IMR-90 (cell line): Measurements from ENCODE around the gene RELL1. TPM values are rescaled to one million over a fixed set of nuclear protein-coding genes. Genes with fewer than 3 reads are reported as not detected.

Source experiments
- ATAC-seq: fragments of 200-7000 bp; cut with Tn5 transposase; 2 replicates; pipeline ENCODE4 v1.9.1; 2020; ENCODE audit warnings: low read depth, mild to moderate bottlenecking, moderate library complexity
- BruUV-seq: library from RNA; stranded (reverse); fragments of 400-500 nt; replicated peaks from 2 replicates; lab custom pipeline; 2021; lab: Mats Ljungman, UMichigan
- CTCF ChIA-PET: fragments of 300-600 bp; formaldehyde crosslinking; extraction: SDS; loops from one replicate; lab custom pipeline; 2021; ENCODE audit warnings: antibody characterized with exemption; lab: Yijun Ruan, JAX
- POLR2A ChIA-PET: fragments of 300-600 bp; sonication (Branson Sonifier 250); formaldehyde crosslinking; loops from one replicate; lab custom pipeline; 2022; ENCODE audit warnings: antibody characterized with exemption; ENCODE audit not compliant: unreplicated experiment; lab: Charles Lee
- DNase-seq: peaks from one replicate; pipeline ENCODE4 v3.0.0; 2013
- H2AFZ ChIP-seq: replicated peaks from 2 replicates; pipeline ENCODE3; 2013; ENCODE audit warnings: low read length, mild to moderate bottlenecking; ENCODE audit not compliant: poor library complexity
- H2AK5ac ChIP-seq: 2 replicates; pipeline ENCODE4 v1.6.1; 2013; ENCODE audit warnings: low read depth, low read length, inconsistent platforms
- H2AK9ac ChIP-seq: replicated peaks from 2 replicates; pipeline ENCODE3; 2013; ENCODE audit warnings: mild to moderate bottlenecking, low read depth, low read length, moderate library complexity; ENCODE audit not compliant: poor library complexity
- H2BK120ac ChIP-seq: 2 replicates; pipeline ENCODE4 v1.6.1; 2013; ENCODE audit warnings: low read depth, low read length, inconsistent platforms
- H2BK15ac ChIP-seq: 3 replicates; pipeline ENCODE4 v1.6.1; 2013; ENCODE audit warnings: low read depth, low read length, inconsistent platforms
- H2BK20ac ChIP-seq: 2 replicates; pipeline ENCODE4 v1.6.1; 2013; ENCODE audit warnings: low read depth, mild to moderate bottlenecking, inconsistent platforms, low read length, moderate library complexity
- H2BK5ac ChIP-seq: 2 replicates; pipeline ENCODE4 v1.6.1; 2013; ENCODE audit warnings: mild to moderate bottlenecking, low read depth, low read length, inconsistent platforms; ENCODE audit not compliant: poor library complexity, severe bottlenecking
- H3K14ac ChIP-seq: replicated peaks from 2 replicates; pipeline ENCODE4 v1.6.1; 2013; ENCODE audit warnings: low read depth, low read length, inconsistent platforms
- H3K18ac ChIP-seq: 2 replicates; pipeline ENCODE4 v1.6.1; 2013; ENCODE audit warnings: low read depth, low read length, control low read depth
- H3K23ac ChIP-seq: 2 replicates; pipeline ENCODE4 v1.6.1; 2013; ENCODE audit warnings: low read depth, low read length, inconsistent platforms
- H3K27ac ChIP-seq: 2 replicates; pipeline ENCODE4 v1.5.1; 2013; ENCODE audit warnings: mild to moderate bottlenecking, control low read depth, low read length; ENCODE audit not compliant: insufficient read depth
- H3K27me3 ChIP-seq: 2 replicates; pipeline ENCODE4 v1.6.1; 2013; ENCODE audit warnings: low read length; ENCODE audit not compliant: control insufficient read depth, insufficient read depth
- H3K36me3 ChIP-seq: 2 replicates; pipeline ENCODE4 v1.6.1; 2013; ENCODE audit warnings: low read length, mixed read lengths; ENCODE audit not compliant: control insufficient read depth, insufficient read depth
- H3K4ac ChIP-seq: 2 replicates; pipeline ENCODE4 v1.6.1; 2013; ENCODE audit warnings: low read depth, low read length, inconsistent platforms
- H3K4me1 ChIP-seq: 2 replicates; pipeline ENCODE4 v1.6.1; 2013; ENCODE audit warnings: low read length, mixed read lengths; ENCODE audit not compliant: control insufficient read depth, insufficient read depth
- H3K4me2 ChIP-seq: 2 replicates; pipeline ENCODE4 v1.6.1; 2013; ENCODE audit warnings: low read depth, mild to moderate bottlenecking, control low read depth, low read length, moderate library complexity
- H3K4me3 ChIP-seq: 2 replicates; pipeline ENCODE4 v1.5.1; 2013; ENCODE audit warnings: low read depth, mild to moderate bottlenecking, control low read depth, low read length, moderate library complexity; ENCODE audit not compliant: insufficient read depth
- H3K56ac ChIP-seq: 2 replicates; pipeline ENCODE4 v1.6.1; 2013; ENCODE audit warnings: low read length, inconsistent platforms; ENCODE audit not compliant: insufficient read depth; ENCODE audit errors: extremely low read depth
- H3K79me1 ChIP-seq, 2 experiments: 2 replicates each; pipeline ENCODE4 v1.6.1; 2013; ENCODE audit warnings: low read length in 2 of 2, inconsistent platforms in 1 of 2, low read depth in 1 of 2
- H3K9ac ChIP-seq: 2 replicates; pipeline ENCODE4 v1.6.1; 2013; ENCODE audit warnings: low read depth, low read length, control low read depth
- H3K9me1 ChIP-seq: 2 replicates; pipeline ENCODE4 v1.6.1; 2013; ENCODE audit warnings: low read length, inconsistent platforms; ENCODE audit not compliant: insufficient read depth
- H3K9me3 ChIP-seq: 2 replicates; pipeline ENCODE4 v1.6.1; 2013; ENCODE audit warnings: low read length; ENCODE audit not compliant: control insufficient read depth, insufficient read depth
- H4K20me1 ChIP-seq: 2 replicates; pipeline ENCODE4 v1.6.1; 2013; ENCODE audit warnings: low read length, inconsistent platforms; ENCODE audit not compliant: insufficient read depth
- H4K5ac ChIP-seq: 2 replicates; pipeline ENCODE4 v1.6.1; 2013; ENCODE audit warnings: mild to moderate bottlenecking, low read depth, low read length, control low read depth
- H4K8ac ChIP-seq, 2 experiments: 2 replicates each; pipeline ENCODE4 v1.6.1; 2013; ENCODE audit warnings: low read depth in 2 of 2, low read length in 2 of 2, control low read depth in 1 of 2, inconsistent platforms in 1 of 2
- H4K91ac ChIP-seq: 2 replicates; pipeline ENCODE4 v1.6.1; 2013; ENCODE audit warnings: low read depth, low read length, inconsistent platforms; ENCODE audit not compliant: insufficient read depth
- BHLHE40 ChIP-seq: fragments of 150-350 bp; IDR thresholded peaks from 2 replicates; pipeline ENCODE4 v1.6.1; 2016; ENCODE audit warnings: mild to moderate bottlenecking, low read depth, low read length
- CEBPB ChIP-seq: IDR thresholded peaks from 2 replicates; pipeline ENCODE4 v1.6.1; 2012; ENCODE audit warnings: low read depth, low read length, improper control_type of control experiment
- CHD1 ChIP-seq: IDR thresholded peaks from 2 replicates; pipeline ENCODE4 v1.6.1; 2012; ENCODE audit warnings: low read depth, low read length, improper control_type of control experiment
- ELK1 ChIP-seq: fragments of 150-350 bp; IDR thresholded peaks from 2 replicates; pipeline ENCODE4 v1.6.1; 2016; ENCODE audit warnings: low read depth, mild to moderate bottlenecking, low read length, moderate library complexity, borderline replicate concordance
- FOS ChIP-seq: fragments of 150-350 bp; IDR thresholded peaks from 2 replicates; pipeline ENCODE4 v1.6.1; 2016; ENCODE audit warnings: low read depth, low read length
- MAFK ChIP-seq: IDR thresholded peaks from 2 replicates; pipeline ENCODE4 v1.6.1; 2012; ENCODE audit warnings: low read depth, low read length, improper control_type of control experiment
- MAZ ChIP-seq: IDR thresholded peaks from 2 replicates; pipeline ENCODE4 v1.6.1; 2012; ENCODE audit warnings: low read depth, mild to moderate bottlenecking, low read length, improper control_type of control experiment, moderate library complexity, borderline replicate concordance
- MXI1 ChIP-seq: IDR thresholded peaks from 2 replicates; pipeline ENCODE4 v1.6.1; 2012; ENCODE audit warnings: low read depth, mild to moderate bottlenecking, low read length, moderate library complexity, borderline replicate concordance
- NFE2L2 ChIP-seq: fragments of 150-350 bp; IDR thresholded peaks from 2 replicates; pipeline ENCODE4 v1.6.1; 2016; ENCODE audit warnings: low read depth, mild to moderate bottlenecking, low read length
- POLR2A ChIP-seq: IDR thresholded peaks from 2 replicates; pipeline ENCODE4 v1.6.1; 2012; ENCODE audit warnings: mild to moderate bottlenecking, low read depth, low read length
- RCOR1 ChIP-seq: IDR thresholded peaks from 2 replicates; pipeline ENCODE4 v1.6.1; 2012; ENCODE audit warnings: mild to moderate bottlenecking, low read length, improper control_type of control experiment; ENCODE audit not compliant: insufficient replicate concordance
- RFX5 ChIP-seq: IDR thresholded peaks from 2 replicates; pipeline ENCODE4 v1.8.0; 2012; ENCODE audit warnings: low read depth, mild to moderate bottlenecking, low read length, moderate library complexity
- SMC3 ChIP-seq: fragments of 150-350 bp; IDR thresholded peaks from 2 replicates; pipeline ENCODE4 v1.6.1; 2016; ENCODE audit warnings: low read depth, mild to moderate bottlenecking, antibody characterized with exemption, low read length, moderate library complexity
- WGBS, 2 experiments: methylation state at CpG; one replicate each; pipeline versions ENCODE4 v1.1.5 to v1.1.7; 2013; ENCODE audit warnings: missing lambda C conversion rate in 2 of 2; ENCODE audit not compliant: insufficient read length in 1 of 2; ENCODE audit errors: extremely low coverage in 2 of 2; 5-methylcytosine and 5-hydroxymethylcytosine counted together
- dilution Hi-C: fragments of 300-500 bp; cut with HindIII; formaldehyde crosslinking; loops from one replicate; pipeline ENCODE4 v1.14.3; 2018; ENCODE audit warnings: low sequenced_read_pairs; ENCODE audit not compliant: unreplicated experiment
- in situ Hi-C: fragments of 300-500 bp; cut with MboI; formaldehyde crosslinking; loops from 3 replicates; pipeline ENCODE4 v1.14.3; 2019; ENCODE audit warnings: low sequenced_read_pairs, inconsistent platforms, mixed read lengths
- intact Hi-C: fragments of 100-400 bp; cut with micrococcal nuclease; formaldehyde crosslinking; loops from 2 replicates; pipeline ENCODE4 v1.10.0; 2022
- polyA plus RNA-seq, 3 experiments: library from polyadenylated mRNA; depleted of rRNA; stranded (reverse); fragments of >200 nt; gene quantifications; 2 replicates each; pipeline ENCODE4 v1.2.3, GENCODE V29; 2012; ENCODE audit warnings: low replicate concordance in 1 of 3
- total RNA-seq: library from RNA; depleted of rRNA; stranded (reverse); fragments of >200 nt; gene quantifications from 2 replicates; pipeline ENCODE4 v1.2.3, GENCODE V29; 2012
- TF ChIP-seq, protein P1 (sequence below): fragments of 150-350 bp; IDR thresholded peaks from 2 replicates; pipeline ENCODE4 v1.6.1; 2017; ENCODE audit warnings: mild to moderate bottlenecking, antibody characterized with exemption, low read length, low read depth
- TF ChIP-seq, protein P2 (sequence below): conservative IDR thresholded peaks from 2 replicates; pipeline ENCODE4 v1.5.1; 2012; ENCODE audit warnings: mild to moderate bottlenecking, low read depth, low read length, improper control_type of control experiment

RELL1 gene
- total and polyA plus RNA-seq, 2 of the 4 experiments (the other 2 are of a cell fraction): 6.8 to 39.6 TPM

DNA sequence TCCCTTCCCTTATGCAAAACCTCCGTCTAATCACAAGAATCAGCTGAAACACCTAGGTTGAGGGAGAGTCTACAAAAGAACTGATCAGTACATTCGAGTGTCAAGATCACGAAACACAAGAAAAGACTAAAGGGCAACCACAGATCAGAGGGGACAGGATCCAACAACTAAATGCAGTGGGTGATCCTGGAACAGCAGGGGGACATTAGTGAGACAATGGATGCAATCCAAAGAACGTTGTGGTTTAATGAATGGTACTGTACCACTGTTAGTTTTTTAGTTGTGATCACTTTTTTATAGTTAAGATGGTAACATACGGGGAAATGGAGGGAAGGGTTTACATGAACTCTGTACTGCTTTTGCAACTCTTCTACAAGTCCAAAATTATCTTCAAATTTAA lies 79.2 kb downstream of the RELL1 start:
- no peaks in the 10 kb centered on the region for H4K20me1 ChIP-seq
- H3K79me1 ChIP-seq: no peaks in the 10 kb centered on the region
- no peak overlapping the region for H3K4me3 ChIP-seq
- H2BK120ac ChIP-seq: no peak overlapping the region
- no peak overlapping the region; the same call in 1 of the 2 replicates for H3K23ac ChIP-seq
- DNase-seq (no peak), ATAC-seq (no peak)
- ChIA-PET CTCF (no interaction called here), POLR2A (no interaction called here)
- H4K8ac ChIP-seq: no peak overlapping the region
- H2BK20ac ChIP-seq: no peak overlapping the region
- H4K91ac ChIP-seq: no peak overlapping the region
- dilution Hi-C loops: no loop called here
- in situ Hi-C loops: loop anchor here (10.0 kb wide), 2 partner anchors 198 to 428 kb away; no protein-coding TSS in a partner anchor
- H2AFZ ChIP-seq: no peak overlapping the region
- no peak overlapping the region for H3K27ac ChIP-seq
- H3K14ac ChIP-seq: no peak overlapping the region
- no peak overlapping the region for H2AK5ac ChIP-seq
- no peak overlapping the region for H3K56ac ChIP-seq
- H3K4me2 ChIP-seq: no peak overlapping the region
- H3K4me1 ChIP-seq: no peaks in the 10 kb centered on the region; the same call in 1 of the 2 replicates
- TF ChIP-seq, protein P1, sequence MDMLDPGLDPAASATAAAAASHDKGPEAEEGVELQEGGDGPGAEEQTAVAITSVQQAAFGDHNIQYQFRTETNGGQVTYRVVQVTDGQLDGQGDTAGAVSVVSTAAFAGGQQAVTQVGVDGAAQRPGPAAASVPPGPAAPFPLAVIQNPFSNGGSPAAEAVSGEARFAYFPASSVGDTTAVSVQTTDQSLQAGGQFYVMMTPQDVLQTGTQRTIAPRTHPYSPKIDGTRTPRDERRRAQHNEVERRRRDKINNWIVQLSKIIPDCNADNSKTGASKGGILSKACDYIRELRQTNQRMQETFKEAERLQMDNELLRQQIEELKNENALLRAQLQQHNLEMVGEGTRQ: no peak
- no peak for TF ChIP-seq RCOR1
- TF ChIP-seq FOS: no peak
- no peak for TF ChIP-seq MXI1
- TF ChIP-seq SMC3: no peak
- TF ChIP-seq CHD1: no peak
- no peak for TF ChIP-seq MAZ
- TF ChIP-seq ELK1: no peak
- TF ChIP-seq CEBPB: no peak
- no peak for TF ChIP-seq NFE2L2
- no peak for TF ChIP-seq RFX5
- TF ChIP-seq POLR2A: no peak
- TF ChIP-seq, protein P2, sequence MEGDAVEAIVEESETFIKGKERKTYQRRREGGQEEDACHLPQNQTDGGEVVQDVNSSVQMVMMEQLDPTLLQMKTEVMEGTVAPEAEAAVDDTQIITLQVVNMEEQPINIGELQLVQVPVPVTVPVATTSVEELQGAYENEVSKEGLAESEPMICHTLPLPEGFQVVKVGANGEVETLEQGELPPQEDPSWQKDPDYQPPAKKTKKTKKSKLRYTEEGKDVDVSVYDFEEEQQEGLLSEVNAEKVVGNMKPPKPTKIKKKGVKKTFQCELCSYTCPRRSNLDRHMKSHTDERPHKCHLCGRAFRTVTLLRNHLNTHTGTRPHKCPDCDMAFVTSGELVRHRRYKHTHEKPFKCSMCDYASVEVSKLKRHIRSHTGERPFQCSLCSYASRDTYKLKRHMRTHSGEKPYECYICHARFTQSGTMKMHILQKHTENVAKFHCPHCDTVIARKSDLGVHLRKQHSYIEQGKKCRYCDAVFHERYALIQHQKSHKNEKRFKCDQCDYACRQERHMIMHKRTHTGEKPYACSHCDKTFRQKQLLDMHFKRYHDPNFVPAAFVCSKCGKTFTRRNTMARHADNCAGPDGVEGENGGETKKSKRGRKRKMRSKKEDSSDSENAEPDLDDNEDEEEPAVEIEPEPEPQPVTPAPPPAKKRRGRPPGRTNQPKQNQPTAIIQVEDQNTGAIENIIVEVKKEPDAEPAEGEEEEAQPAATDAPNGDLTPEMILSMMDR: no peak
- no peak for TF ChIP-seq MAFK
- TF ChIP-seq BHLHE40: no peak
- no peak overlapping the region for H2BK15ac ChIP-seq
- no TSS peak for BruUV-seq
- WGBS, 2 experiments: no CpG with 5 or more reads among the region's 5 CpGs
- H2BK5ac ChIP-seq: no peak overlapping the region
- H3K4ac ChIP-seq: no peak overlapping the region
- H3K9me1 ChIP-seq: no peaks in the 10 kb centered on the region
- intact Hi-C loops: no loop called here
- H3K36me3 ChIP-seq: peaks cover 1% of the 10 kb centered on the region; the same call in 1 of the 2 replicates
- H2AK9ac ChIP-seq: no peak overlapping the region
- no peaks in the 10 kb centered on the region for H3K9me3 ChIP-seq
- H3K27me3 ChIP-seq: no peaks in the 10 kb centered on the region
- no peak overlapping the region for H3K18ac ChIP-seq
- H4K5ac ChIP-seq: no peak overlapping the region
- H3K9ac ChIP-seq: no peak overlapping the region
